K562 (cell line): ENCODE measurements around the gene CENPP. TPM values are rescaled to one million over a fixed set of nuclear protein-coding genes. Genes with fewer than 3 reads are reported as not detected.

ENCODE experiments used
- ATAC-seq: fragments of 200-7000 bp; cut with Tn5 transposase; 3 replicates; pipeline ENCODE4 v1.9.1; 2020; ENCODE audit warnings: moderate library complexity
- BruUV-seq: library from RNA; stranded (reverse); fragments of 400-500 nt; replicated peaks from 2 replicates; lab custom pipeline; 2021; lab: Mats Ljungman, UMichigan
- CTCF ChIA-PET: fragments of 300-600 bp; formaldehyde crosslinking; extraction: SDS; loops from one replicate; lab custom pipeline; 2021; ENCODE audit warnings: low intra/inter-chr PET ratio; lab: Yijun Ruan, JAX
- POLR2A ChIA-PET: fragments of 300-600, 350-650 bp; sonication (Branson Sonifier 250); formaldehyde crosslinking; extraction: SDS; loops from one replicate; lab custom pipeline; 2021; ENCODE audit warnings: antibody characterized with exemption, inconsistent platforms; lab: Yijun Ruan, JAX
- DNase-seq, 4 experiments: peaks; one replicate each; pipeline versions ENCODE4 v3.0.0 to v3.0.0-alpha.2; 2011 to 2018; ENCODE audit warnings: low spot score in 3 of 4, mixed read lengths in 3 of 4; ENCODE audit errors: extremely low read depth in 1 of 4
- FAIRE-seq: peaks from 2 replicates; lab custom pipeline; 2011; peaks lifted over from hg19 to GRCh38; lab: Jason Lieb, UNC
- H2AFZ ChIP-seq: 2 replicates; pipeline ENCODE4 v1.6.0; 2011; ENCODE audit warnings: low read depth, low read length, control low read depth, inconsistent platforms
- H3K27ac ChIP-seq: fragments of 200-600 bp; 3 replicates; pipeline ENCODE4 v1.8.0; 2011; ENCODE audit warnings: low read depth, mild to moderate bottlenecking, control low read depth, inconsistent platforms, low read length, moderate library complexity, mixed read lengths; ENCODE audit errors: extremely low read depth
- H3K27me3 ChIP-seq, 2 experiments: fragments of 300-600 bp in 1 of 2; 2 replicates in 1 of 2; 3 replicates in 1 of 2; pipeline versions ENCODE4 v1.6.0 to v1.8.0; 2011; ENCODE audit warnings: inconsistent platforms in 2 of 2, low read length in 2 of 2, mild to moderate bottlenecking in 1 of 2, mixed read lengths in 1 of 2, moderate library complexity in 1 of 2; ENCODE audit not compliant: control insufficient read depth in 2 of 2, insufficient read depth in 2 of 2
- H3K36me3 ChIP-seq: fragments of 300-600 bp; 3 replicates; pipeline ENCODE4 v1.8.0; 2011; ENCODE audit warnings: mild to moderate bottlenecking, low read length, inconsistent platforms; ENCODE audit not compliant: control insufficient read depth, insufficient read depth
- H3K4me1 ChIP-seq, 2 experiments: fragments of 200-600 bp in 1 of 2; replicated peaks in 1 of 2; 2 replicates in 1 of 2; 3 replicates in 1 of 2; pipeline versions ENCODE4 v1.5.1 to v1.8.0; 2011; ENCODE audit warnings: inconsistent platforms in 2 of 2, low read length in 2 of 2, mild to moderate bottlenecking in 1 of 2, mixed read lengths in 1 of 2, moderate library complexity in 1 of 2; ENCODE audit not compliant: control insufficient read depth in 2 of 2, insufficient read depth in 2 of 2
- H3K4me2 ChIP-seq: 2 replicates; pipeline ENCODE4 v1.6.1; 2011; ENCODE audit warnings: low read length, control low read depth, inconsistent platforms, mixed read lengths; ENCODE audit not compliant: insufficient read depth
- H3K4me3 ChIP-seq: fragments of 200-600 bp; sonication (generic), shearing (Covaris generic); 2 replicates; pipeline ENCODE4 v1.5.1; 2016; ENCODE audit warnings: control low read depth, inconsistent platforms
- H3K79me2 ChIP-seq: fragments of 200-600 bp; 3 replicates; pipeline ENCODE4 v1.8.0; 2011; ENCODE audit warnings: low read length, inconsistent platforms; ENCODE audit not compliant: control insufficient read depth, insufficient read depth
- H3K9ac ChIP-seq, 2 experiments: 2 replicates each; pipeline versions ENCODE4 v1.6.0 to v1.6.1; 2011; ENCODE audit warnings: low read depth in 2 of 2, low read length in 2 of 2, control low read depth in 1 of 2, inconsistent platforms in 1 of 2, mild to moderate bottlenecking in 1 of 2, mixed read lengths in 1 of 2; ENCODE audit not compliant: insufficient read depth in 1 of 2
- H3K9me1 ChIP-seq: one replicate; pipeline ENCODE4 v1.6.0; 2011; ENCODE audit warnings: inconsistent platforms, mild to moderate bottlenecking, low read length, moderate library complexity; ENCODE audit not compliant: control insufficient read depth, insufficient read depth
- H3K9me3 ChIP-seq: replicated peaks from 2 replicates; pipeline ENCODE4 v1.5.1; 2011; ENCODE audit warnings: low read depth, low read length, inconsistent platforms; ENCODE audit not compliant: control insufficient read depth, insufficient read depth
- H4K20me1 ChIP-seq: replicated peaks from 2 replicates; pipeline ENCODE4 v1.6.1; 2011; ENCODE audit warnings: low read length, inconsistent platforms, mixed read lengths; ENCODE audit not compliant: control insufficient read depth, insufficient read depth
- ERF ChIP-seq: fragments of 450-650 bp; formaldehyde crosslinking; IDR thresholded peaks from 2 replicates; pipeline ENCODE4 v1.4.0; 2020; ENCODE audit warnings: mild to moderate bottlenecking, mixed read lengths
- MTA3 ChIP-seq: fragments of 450-650 bp; formaldehyde crosslinking; IDR thresholded peaks from 2 replicates; pipeline ENCODE4 v1.6.1; 2017; ENCODE audit warnings: mild to moderate bottlenecking, borderline replicate concordance
- RBFOX2 ChIP-seq: fragments of 200-400 bp; formaldehyde crosslinking; IDR thresholded peaks from 2 replicates; pipeline ENCODE4 v1.6.1; 2017; ENCODE audit warnings: low read depth, mild to moderate bottlenecking, low read length, moderate library complexity
- ZNF134 ChIP-seq: fragments of 250-450 bp; sonication (Bioruptor Pico); conservative IDR thresholded peaks from 2 replicates; pipeline ENCODE4 v1.4.0; 2020
- ZNF174 ChIP-seq: fragments of 250-450 bp; sonication (Bioruptor Pico); IDR thresholded peaks from 2 replicates; pipeline ENCODE4 v1.4.0; 2020; ENCODE audit warnings: mild to moderate bottlenecking
- ZNF3 ChIP-seq: fragments of 250-450 bp; sonication (Bioruptor Pico); IDR thresholded peaks from 2 replicates; pipeline ENCODE4 v1.5.0; 2021; ENCODE audit warnings: mild to moderate bottlenecking, moderate library complexity
- WGBS: fragments of 100-300 bp; shearing (Covaris generic); methylation state at CpG from one replicate; pipeline ENCODE4 v1.1.6; 2016; ENCODE audit warnings: low coverage, mixed read lengths; ENCODE audit not compliant: insufficient coverage; ENCODE audit errors: missing lambda C conversion rate; 5-methylcytosine and 5-hydroxymethylcytosine counted together
- in situ Hi-C: fragments of 300-500 bp; cut with MboI; formaldehyde crosslinking; loops from 4 replicates; pipeline ENCODE4 v1.15.0; 2018; ENCODE audit warnings: inconsistent platforms, mixed read lengths
- intact Hi-C: fragments of 100-400 bp; cut with micrococcal nuclease; formaldehyde crosslinking; loops from 2 replicates; pipeline ENCODE4 v1.14.2; 2022
- polyA plus RNA-seq, 8 experiments: library from polyadenylated mRNA; depleted of rRNA in 4 of 8; stranded (reverse) in 5 of 8; unstranded in 3 of 8; fragments of >200 nt; fragmentation: Nextera tagmentation in 2 of 8; fragmentation: Illumina TruSeq in 1 of 8; extraction: Ambion mirVana in 2 of 8; extraction: Trizol in 1 of 8; gene quantifications; 2 replicates each; pipeline versions ENCODE4 v1.2.1 to v1.2.3, GENCODE V29; 2011 to 2014; ENCODE audit warnings: inconsistent platforms in 1 of 8, missing spikeins in 1 of 8
- total RNA-seq, 7 experiments: library from RNA; depleted of rRNA in 6 of 7; stranded (reverse); fragments of >200 nt in 6 of 7; fragmentation: Illumina TruSeq in 2 of 7; extraction: Trizol in 2 of 7; gene quantifications; 2 replicates each; pipeline versions ENCODE4 v1.2.1 to v1.2.3, GENCODE V29; 2011 to 2021; ENCODE audit warnings: low replicate concordance in 1 of 7
- TF ChIP-seq, protein P1 (sequence below): fragments of 250-450 bp; sonication (Bioruptor Pico); IDR thresholded peaks from 2 replicates; pipeline ENCODE4 v1.8.0; 2021; ENCODE audit warnings: moderate library complexity, mild to moderate bottlenecking, inconsistent platforms
- TF ChIP-seq, protein P2 (sequence below), 2 experiments: fragments of 150-350 bp in 1 of 2; IDR thresholded peaks; 2 replicates each; pipeline ENCODE4 v1.6.1; 2012 to 2016; ENCODE audit warnings: low read depth in 2 of 2, low read length in 2 of 2, mild to moderate bottlenecking in 1 of 2, moderate library complexity in 1 of 2
- TF ChIP-seq, protein P3 (sequence below): sonication (generic); formaldehyde crosslinking; IDR thresholded peaks from 2 replicates; pipeline ENCODE4 v1.8.1; 2023; ENCODE audit warnings: missing genetic modification reagents, mild to moderate bottlenecking, borderline replicate concordance

The CENPP gene
- total and polyA plus RNA-seq, 9 of the 15 experiments (the other 6 are each of a cell fraction or from before 2014, with no cell fraction given): 8.0 to 28.5 (median 17.9) TPM

DNA sequence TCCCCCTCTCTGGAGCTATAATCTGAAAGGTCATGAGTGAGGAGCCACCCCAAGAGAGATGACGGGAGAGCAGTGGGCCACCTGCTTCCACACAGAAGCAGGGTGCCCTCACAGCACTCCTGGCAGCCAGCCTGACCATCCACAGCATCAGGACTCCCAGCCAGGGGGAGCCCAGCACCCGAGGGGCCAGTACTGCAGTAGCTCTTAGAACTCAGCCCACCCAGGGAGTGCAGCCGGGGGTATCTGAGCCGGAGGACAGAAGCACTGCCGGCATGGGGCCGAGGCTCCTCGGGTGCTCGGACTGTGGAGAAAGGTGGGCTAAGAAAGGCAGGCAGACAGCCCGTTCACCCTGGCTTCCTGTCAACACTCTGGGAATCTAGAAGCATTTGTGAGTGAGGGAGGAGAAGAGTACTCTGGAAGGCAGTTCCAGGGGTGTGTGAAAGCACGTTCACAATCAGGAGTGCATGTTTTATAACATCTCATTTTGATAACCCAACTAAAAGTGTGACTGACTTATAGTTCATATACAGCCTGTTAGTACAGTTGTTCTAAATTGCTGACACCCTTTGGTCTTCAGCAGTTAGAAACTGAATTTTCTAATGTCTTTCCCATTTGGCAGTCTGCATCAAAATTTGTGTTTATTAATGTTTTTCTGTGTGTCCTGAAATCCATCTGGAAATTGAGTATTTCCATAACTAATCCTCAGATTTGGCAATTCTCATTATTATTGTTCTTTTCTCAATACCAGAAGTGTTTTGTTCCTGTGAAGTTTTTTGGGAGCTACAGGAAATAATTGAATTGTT is 182.5 kb downstream of the CENPP start:
- in situ Hi-C loops: no loop called here
- WGBS: 40% methylated on average over 4 of the region's 10 CpGs
- H3K36me3 ChIP-seq: no peaks in the 10 kb centered on the region
- no peak overlapping the region for H2AFZ ChIP-seq
- no peak; the same call in 2 of the 3 replicates for ATAC-seq
- no peaks in the 10 kb centered on the region for H3K79me2 ChIP-seq
- intact Hi-C loops: no loop called here
- H4K20me1 ChIP-seq: no peaks in the 10 kb centered on the region
- no peak overlapping the region for H3K4me3 ChIP-seq
- ChIA-PET POLR2A (no interaction called here), CTCF (no interaction called here)
- no TSS peak for BruUV-seq
- no peak overlapping the region for H3K27ac ChIP-seq
- no peak for DNase-seq
- FAIRE-seq: no peak
- H3K9me3 ChIP-seq: no peaks in the 10 kb centered on the region
- no peak overlapping the region for H3K4me2 ChIP-seq
- peaks cover 8 to 19% of the 10 kb centered on the region in 2 experiments for H3K4me1 ChIP-seq
- H3K9me1 ChIP-seq: no peaks in the 10 kb centered on the region
- no peaks in the 10 kb centered on the region for H3K27me3 ChIP-seq
- H3K9ac ChIP-seq: no peak overlapping the region
- TF ChIP-seq MTA3: no peak
- TF ChIP-seq, protein P1, sequence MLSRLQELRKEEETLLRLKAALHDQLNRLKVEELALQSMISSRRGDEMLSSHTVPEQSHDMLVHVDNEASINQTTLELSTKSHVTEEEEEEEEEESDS (CRISPR knock-in tag): no peak
- TF ChIP-seq, protein P2, sequence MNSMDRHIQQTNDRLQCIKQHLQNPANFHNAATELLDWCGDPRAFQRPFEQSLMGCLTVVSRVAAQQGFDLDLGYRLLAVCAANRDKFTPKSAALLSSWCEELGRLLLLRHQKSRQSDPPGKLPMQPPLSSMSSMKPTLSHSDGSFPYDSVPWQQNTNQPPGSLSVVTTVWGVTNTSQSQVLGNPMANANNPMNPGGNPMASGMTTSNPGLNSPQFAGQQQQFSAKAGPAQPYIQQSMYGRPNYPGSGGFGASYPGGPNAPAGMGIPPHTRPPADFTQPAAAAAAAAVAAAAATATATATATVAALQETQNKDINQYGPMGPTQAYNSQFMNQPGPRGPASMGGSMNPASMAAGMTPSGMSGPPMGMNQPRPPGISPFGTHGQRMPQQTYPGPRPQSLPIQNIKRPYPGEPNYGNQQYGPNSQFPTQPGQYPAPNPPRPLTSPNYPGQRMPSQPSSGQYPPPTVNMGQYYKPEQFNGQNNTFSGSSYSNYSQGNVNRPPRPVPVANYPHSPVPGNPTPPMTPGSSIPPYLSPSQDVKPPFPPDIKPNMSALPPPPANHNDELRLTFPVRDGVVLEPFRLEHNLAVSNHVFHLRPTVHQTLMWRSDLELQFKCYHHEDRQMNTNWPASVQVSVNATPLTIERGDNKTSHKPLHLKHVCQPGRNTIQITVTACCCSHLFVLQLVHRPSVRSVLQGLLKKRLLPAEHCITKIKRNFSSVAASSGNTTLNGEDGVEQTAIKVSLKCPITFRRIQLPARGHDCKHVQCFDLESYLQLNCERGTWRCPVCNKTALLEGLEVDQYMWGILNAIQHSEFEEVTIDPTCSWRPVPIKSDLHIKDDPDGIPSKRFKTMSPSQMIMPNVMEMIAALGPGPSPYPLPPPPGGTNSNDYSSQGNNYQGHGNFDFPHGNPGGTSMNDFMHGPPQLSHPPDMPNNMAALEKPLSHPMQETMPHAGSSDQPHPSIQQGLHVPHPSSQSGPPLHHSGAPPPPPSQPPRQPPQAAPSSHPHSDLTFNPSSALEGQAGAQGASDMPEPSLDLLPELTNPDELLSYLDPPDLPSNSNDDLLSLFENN (IDR thresholded peaks at IDR 0.05; ENCODE audit: low read depth in 2 of 2, low read length in 2 of 2): no peak
- TF ChIP-seq RBFOX2: no peak
- TF ChIP-seq ZNF174 (CRISPR knock-in tag): no peak
- TF ChIP-seq ZNF3: no peak
- TF ChIP-seq ZNF134 (CRISPR knock-in tag): no peak
- TF ChIP-seq ERF (CRISPR knock-in tag): no peak
- TF ChIP-seq, protein P3, sequence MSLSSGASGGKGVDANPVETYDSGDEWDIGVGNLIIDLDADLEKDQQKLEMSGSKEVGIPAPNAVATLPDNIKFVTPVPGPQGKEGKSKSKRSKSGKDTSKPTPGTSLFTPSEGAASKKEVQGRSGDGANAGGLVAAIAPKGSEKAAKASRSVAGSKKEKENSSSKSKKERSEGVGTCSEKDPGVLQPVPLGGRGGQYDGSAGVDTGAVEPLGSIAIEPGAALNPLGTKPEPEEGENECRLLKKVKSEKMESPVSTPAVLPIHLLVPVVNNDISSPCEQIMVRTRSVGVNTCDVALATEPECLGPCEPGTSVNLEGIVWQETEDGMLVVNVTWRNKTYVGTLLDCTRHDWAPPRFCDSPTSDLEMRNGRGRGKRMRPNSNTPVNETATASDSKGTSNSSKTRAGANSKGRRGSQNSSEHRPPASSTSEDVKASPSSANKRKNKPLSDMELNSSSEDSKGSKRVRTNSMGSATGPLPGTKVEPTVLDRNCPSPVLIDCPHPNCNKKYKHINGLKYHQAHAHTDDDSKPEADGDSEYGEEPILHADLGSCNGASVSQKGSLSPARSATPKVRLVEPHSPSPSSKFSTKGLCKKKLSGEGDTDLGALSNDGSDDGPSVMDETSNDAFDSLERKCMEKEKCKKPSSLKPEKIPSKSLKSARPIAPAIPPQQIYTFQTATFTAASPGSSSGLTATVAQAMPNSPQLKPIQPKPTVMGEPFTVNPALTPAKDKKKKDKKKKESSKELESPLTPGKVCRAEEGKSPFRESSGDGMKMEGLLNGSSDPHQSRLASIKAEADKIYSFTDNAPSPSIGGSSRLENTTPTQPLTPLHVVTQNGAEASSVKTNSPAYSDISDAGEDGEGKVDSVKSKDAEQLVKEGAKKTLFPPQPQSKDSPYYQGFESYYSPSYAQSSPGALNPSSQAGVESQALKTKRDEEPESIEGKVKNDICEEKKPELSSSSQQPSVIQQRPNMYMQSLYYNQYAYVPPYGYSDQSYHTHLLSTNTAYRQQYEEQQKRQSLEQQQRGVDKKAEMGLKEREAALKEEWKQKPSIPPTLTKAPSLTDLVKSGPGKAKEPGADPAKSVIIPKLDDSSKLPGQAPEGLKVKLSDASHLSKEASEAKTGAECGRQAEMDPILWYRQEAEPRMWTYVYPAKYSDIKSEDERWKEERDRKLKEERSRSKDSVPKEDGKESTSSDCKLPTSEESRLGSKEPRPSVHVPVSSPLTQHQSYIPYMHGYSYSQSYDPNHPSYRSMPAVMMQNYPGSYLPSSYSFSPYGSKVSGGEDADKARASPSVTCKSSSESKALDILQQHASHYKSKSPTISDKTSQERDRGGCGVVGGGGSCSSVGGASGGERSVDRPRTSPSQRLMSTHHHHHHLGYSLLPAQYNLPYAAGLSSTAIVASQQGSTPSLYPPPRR: no peak
